NCI-H1092 (cell line): Measurements from ENCODE around the gene EME2.

Source experiments
- DNase-seq: peaks from one replicate; lab custom pipeline; 2025; lab: John Stamatoyannopoulos, UW

The EME2 gene

GRCh38 chr16:1778200-1779179, 5.9 kb downstream of the EME2 start:
- no peak for DNase-seq

GRCh38 chr16:1779234-1779701, 6.7 kb downstream of the EME2 start:
- no peak for DNase-seq

GRCh38 chr16:1779741-1780676, 7.4 kb downstream of the EME2 start:
- DNase-seq: no peak

- DNase-seq: no peak
Measured at GRCh38 chr16:1780677-1781072, 8.1 kb downstream of the EME2 start.

- no peak for DNase-seq
Measured at GRCh38 chr16:1781254-1781653, 8.6 kb downstream of the EME2 start.

GRCh38 chr16:1781758-1782407, 9.3 kb downstream of the EME2 start:
- no peak for DNase-seq

- DNase-seq: peak; percentile 100
Measured at GRCh38 chr16:1782408-1783264, 10.0 kb downstream of the EME2 start, which contains the start of the genes NUBP2 and SPSB3. TSS of gene NUBP2 (plus strand) at chr16:1782960. CDS start at chr16:1783021, 61 bp downstream. TSS of gene SPSB3 (minus strand) at chr16:1782571. CDS start at chr16:1781483, 1,088 bp downstream.

- DNase-seq: no peak
Measured at GRCh38 chr16:1784977-1785845, 12.6 kb downstream of the EME2 start.

- DNase-seq: no peak
Measured at GRCh38 chr16:1785846-1786170, 13.2 kb downstream of the EME2 start.

- no peak for DNase-seq
Measured at GRCh38 chr16:1786242-1787055, 13.8 kb downstream of the EME2 start.

- no peak for DNase-seq
Measured at GRCh38 chr16:1787056-1787321, 14.4 kb downstream of the EME2 start.

- DNase-seq: no peak
Measured at GRCh38 chr16:1787322-1788094, 14.9 kb downstream of the EME2 start.

GRCh38 chr16:1788095-1788707, 15.6 kb downstream of the EME2 start:
- no peak for DNase-seq

- DNase-seq: no peak
Measured at GRCh38 chr16:1788708-1789100, 16.1 kb downstream of the EME2 start.

GRCh38 chr16:1789643-1790045, 17.0 kb downstream of the EME2 start:
- no peak for DNase-seq

- DNase-seq: no peak
Measured at GRCh38 chr16:1790261-1790610, 17.6 kb downstream of the EME2 start.

GRCh38 chr16:1790611-1791255, 18.1 kb downstream of the EME2 start:
- no peak for DNase-seq
